ENCODE measurements around the gene PPFIA1.

PPFIA1 gene

DNA sequence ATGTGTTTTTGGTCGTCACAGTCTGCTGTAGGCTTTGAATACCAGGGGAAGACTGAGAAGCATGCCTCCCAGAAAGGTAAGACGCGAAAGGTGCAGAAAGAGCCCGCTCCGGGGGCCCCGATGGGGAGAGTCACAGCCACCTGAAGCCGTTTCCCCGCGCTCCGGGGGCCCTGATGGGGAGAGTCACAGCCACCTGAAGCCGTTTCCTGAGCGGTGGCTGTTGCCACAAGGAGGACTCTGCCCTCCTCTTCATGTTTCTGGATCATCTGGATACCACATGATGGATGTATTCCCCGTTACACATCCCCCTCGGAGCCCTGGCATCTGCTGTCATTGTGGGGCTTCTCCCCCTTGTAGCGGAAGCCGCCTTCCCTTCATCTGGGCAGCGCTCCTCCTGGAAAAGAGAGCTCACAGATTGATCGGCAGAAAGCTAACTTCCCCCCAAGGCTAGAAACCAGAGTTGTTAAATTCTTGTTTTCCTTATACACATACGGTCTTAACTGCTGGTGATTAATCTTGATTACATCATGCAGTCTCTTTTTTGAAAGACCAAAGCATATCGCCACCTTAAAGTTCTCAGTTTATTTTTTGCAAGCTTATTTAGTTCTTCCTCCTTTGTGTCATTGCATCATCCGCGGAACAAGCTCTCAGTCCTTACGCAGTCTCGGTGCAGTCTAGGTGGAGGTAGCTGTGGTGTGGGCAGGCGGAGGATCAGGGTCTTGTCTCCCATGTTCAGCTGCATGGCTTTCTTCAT, 145.3 kb downstream of the PPFIA1 start:
- DNase-seq (ENCODE audit: low spot score), result no peak

DNA sequence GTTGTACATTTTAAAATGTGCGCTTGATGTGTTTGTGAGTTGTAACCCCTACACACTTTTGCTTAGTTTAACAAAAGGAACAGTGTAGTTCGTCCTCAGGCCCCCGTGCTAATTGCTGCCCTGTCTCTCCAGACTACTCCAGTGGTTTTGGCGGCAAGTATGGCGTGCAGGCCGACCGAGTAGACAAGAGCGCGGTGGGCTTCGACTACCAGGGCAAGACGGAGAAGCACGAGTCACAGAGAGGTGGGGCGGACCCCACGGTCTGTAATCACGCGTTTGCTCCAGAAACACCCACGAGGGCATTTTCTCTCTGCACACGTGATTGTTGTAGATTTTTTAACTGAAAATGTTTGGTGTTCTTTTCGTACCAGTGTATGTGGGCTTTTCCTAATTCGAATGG, 146.4 kb downstream of the PPFIA1 start:
- DNase-seq (ENCODE audit: low spot score), result no peak

DNA sequence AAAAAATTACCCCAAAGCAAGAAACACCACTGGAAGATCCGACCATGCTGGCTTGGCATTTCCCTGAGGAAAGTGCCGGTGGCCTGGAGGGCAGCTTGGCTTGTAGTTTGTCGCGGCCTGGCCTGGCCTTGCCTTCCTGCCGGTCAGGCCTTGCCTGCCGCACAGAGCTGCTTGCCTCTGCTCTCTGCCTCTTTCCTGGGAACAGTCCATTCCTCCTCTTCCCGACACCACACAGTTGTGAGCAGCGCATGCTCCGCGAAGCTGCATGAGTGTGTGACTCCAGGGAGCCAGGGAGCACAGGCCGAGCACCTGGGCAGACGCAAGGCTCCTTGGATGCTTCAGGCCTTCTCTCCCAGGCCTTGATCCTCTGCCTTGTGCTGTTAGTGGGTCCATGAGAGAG, 147.6 kb downstream of the PPFIA1 start:
- DNase-seq (ENCODE audit: low spot score), result no peak

DNA sequence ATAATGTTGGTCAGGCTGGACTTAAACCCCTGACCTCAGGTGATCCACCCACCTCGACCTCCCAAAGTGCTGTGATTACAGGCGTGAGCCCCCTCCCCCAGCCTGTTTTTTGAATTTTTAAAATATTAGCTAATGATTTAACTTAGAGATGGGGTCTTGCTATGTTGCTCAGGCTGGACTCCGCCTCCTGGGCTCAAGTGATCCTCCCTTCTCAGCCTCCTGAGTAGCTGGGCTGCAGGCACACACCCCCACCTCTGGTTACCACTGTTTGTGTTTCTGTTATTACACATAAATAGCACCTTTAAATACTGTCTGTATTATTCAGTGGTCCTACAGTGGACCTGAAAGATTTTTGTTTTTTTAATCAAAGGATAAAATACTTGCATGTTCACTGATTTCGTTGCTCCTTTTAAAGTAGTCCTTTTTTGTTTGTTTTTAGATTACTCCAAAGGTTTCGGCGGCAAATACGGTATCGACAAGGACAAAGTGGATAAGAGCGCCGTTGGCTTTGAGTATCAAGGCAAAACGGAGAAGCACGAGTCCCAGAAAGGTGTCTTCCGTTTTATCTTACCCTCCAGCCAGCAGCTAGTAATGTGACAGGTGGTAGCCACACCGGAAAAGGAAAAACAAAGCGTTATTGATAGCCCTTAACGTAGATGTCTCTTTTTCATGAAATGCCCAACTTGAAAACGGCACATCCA, 149.0 kb downstream of the PPFIA1 start:
- DNase-seq (ENCODE audit: low spot score), result no peak

DNA sequence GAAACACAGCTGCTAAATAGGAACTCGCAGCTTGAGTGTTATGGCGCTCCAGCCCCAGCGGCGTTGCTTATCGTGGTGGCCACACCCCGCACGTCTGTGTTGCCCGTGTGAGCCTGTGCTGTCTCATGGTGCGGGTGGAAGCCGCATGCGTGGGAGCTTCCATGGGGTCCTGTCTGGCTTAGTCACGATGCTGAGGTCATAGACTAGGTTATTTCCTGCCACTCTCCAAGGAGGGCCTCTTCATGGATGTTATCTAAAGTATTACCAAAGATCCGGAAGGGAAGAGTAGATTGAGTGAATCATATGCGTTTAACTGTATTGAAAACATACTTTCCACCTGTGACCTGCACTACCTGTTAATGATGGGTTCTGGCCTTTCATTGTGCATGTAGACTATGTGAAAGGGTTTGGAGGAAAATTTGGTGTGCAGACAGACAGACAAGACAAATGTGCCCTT, 149.5 kb downstream of the PPFIA1 start:
- no peak for DNase-seq (ENCODE audit: low spot score)

DNA sequence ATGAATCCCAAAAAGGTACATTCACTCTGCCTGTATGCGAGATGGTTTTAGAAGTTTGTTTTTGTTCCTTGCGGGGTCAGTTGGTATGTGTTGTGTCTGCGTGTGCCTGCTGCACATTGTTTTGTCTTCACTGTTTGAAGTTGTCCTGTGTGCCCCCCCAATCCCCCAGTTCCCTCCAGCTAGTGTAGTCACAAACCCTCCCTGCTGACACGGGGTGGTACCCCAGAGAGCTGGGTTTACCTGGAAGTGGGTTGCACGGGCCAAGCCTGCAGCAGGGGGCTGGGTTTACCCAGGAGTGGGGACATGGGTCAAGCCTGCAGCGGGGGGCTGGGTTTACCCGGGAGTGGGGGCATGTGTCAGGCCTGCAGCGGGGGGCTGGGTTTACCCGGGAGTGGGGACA, 150.0 kb downstream of the PPFIA1 start:
- no peak for DNase-seq (ENCODE audit: low spot score)

DNA sequence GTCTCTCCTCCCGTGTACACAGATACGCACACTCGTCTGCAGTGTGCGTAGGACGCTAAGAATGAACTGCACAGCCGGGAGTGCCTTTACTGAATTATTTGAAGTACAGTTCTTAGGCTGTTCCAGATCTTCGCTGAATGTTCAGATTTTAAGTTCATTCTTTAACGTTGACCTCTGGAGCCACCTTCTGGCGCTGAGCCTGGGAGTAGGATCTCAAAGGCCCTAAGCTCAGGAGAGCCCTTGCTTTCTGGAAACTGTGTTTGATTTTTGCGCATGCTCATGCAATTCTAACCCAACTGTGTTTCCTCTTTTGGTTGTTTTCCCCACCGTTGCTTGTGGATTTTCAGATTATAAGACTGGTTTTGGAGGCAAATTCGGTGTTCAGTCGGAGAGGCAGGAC, 150.6 kb downstream of the PPFIA1 start:
- no peak for DNase-seq (ENCODE audit: low spot score)

DNA sequence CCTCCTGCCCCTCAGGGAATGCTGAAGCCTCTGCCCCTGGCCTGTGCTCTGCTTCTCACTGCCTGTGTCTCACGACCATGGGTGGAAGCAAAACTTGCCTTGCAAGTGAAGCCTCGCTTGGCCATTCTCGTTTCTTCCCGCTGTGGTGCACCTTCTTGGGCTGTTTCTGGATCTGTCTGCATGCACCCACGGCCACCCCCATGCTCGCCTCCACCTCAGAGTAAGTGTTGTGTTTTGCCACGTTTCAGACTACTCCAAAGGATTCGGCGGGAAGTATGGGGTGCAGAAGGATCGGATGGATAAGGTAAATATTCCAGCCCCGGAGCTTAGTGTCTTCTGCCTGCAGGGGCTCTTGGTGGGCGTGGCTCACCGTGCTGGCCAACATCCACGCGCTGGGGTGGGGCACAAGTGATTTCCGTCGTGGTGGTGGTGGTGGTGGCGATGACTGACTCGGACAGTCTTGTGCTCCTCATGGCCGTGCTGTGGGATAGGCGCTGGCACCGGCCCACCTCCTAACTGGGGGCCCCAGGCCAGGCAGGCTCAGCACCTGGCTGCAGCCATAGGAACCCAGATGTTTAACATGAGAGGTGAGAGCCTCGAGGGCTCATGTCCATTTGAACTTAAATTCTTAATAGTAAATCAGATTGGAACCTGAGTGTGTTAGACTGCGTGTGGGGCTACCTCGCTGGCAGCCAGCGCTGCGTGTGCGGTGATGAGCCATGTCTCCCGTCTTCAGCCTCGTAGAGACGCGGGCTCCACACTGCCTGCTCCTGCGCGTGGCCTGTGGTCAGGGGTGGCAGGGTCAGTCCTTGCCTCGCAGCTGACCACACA, 152.4 kb downstream of the PPFIA1 start:
- no peak for DNase-seq (ENCODE audit: low spot score)

DNA sequence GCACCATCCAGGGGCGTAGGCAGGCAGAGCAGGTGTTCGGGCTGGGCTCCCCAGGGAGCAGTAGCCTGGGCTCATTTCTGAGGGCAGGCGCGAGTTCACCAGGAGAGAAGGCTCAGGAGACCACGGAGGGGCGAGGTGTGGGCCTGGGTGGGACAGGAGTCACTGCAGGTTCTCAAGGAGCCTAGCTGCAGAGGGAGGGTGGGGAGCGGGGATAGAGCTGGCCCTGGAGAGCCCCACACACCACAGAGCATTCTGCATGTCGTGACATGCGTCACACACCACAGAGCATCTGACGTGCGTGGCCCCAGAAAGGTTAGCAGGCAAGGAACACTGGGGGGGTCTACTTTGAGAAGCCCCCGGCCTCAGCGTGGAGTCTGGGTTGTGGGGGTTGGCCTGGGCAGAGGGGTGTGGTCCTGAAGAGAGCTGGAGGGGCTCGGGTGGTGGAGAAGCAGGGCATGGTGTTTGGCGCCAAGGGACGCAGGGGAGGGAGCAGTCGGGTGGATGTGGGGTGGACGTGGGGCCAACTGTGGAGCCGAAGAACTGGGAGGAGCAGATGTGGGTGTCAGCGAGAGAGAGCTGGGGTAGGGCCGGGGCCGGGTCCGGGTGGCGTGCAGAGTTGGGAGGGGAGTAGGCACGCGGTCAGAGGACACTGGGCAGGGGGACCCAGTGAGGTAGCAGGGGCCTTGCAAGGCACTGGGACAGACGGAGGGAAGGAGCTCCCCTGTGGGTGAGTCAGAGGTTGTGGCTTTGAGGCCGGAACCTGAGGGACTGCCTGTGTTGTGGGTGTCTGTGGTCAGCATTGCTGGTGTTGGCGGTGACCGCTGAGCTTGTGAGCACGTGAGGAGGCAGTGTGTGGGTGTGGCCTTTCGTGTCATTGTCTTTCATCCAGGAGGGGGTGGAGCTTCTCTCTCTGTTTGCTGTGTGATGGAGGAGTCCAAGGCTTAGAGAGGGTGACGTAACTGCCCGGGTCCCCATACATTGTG, 153.3 kb downstream of the PPFIA1 start:
- DNase-seq (ENCODE audit: low spot score), result no peak

DNA sequence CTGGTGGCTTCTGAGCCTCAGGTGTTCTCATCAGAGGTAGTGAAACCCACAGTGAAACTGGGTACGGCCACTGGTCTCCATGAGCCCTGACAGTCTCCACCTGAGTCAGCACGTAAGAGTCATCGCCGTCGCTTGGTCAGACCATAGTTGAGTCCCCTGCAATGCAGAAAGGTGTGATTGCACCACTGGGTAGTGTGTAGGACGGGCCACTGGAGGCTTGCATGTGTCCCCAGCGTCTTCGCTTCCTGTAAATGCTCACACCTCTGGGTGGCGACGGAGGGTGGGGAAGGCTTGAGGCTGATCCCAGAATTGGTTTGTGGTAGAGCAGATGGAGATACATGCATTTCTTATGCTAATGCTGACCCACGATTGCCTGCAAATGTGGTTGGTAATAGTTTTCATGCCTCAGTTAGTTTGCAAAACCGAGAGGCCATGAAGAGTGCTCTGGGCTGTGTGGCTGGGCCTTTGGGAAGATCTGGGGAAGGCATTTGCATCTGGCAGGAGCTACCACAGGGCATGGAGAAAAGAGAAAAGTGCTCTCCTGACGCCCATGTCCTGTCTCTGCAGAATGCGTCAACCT, 154.4 kb downstream of the PPFIA1 start:
- DNase-seq (ENCODE audit: low spot score), result no peak

DNA sequence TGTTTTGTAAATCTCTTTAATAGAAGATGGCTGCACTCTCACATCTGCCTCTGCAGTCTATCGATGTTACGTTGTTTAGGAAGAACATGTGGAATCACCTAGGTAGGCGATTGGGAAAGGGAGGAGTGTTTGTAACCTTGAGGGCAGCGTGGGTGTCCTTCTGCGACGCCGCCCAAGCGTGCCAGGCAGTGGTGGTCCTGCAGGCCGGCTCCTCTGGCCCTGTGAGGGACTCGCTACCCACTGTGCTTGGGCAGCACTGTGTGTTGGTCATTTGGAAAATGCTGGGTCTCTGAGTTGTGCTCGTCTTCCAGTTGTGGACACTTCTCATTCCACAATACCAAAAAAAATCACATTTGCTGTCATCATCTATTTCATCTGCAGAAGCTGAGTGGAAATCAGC, 156.9 kb downstream of the PPFIA1 start:
- no peak for DNase-seq (ENCODE audit: low spot score)

DNA sequence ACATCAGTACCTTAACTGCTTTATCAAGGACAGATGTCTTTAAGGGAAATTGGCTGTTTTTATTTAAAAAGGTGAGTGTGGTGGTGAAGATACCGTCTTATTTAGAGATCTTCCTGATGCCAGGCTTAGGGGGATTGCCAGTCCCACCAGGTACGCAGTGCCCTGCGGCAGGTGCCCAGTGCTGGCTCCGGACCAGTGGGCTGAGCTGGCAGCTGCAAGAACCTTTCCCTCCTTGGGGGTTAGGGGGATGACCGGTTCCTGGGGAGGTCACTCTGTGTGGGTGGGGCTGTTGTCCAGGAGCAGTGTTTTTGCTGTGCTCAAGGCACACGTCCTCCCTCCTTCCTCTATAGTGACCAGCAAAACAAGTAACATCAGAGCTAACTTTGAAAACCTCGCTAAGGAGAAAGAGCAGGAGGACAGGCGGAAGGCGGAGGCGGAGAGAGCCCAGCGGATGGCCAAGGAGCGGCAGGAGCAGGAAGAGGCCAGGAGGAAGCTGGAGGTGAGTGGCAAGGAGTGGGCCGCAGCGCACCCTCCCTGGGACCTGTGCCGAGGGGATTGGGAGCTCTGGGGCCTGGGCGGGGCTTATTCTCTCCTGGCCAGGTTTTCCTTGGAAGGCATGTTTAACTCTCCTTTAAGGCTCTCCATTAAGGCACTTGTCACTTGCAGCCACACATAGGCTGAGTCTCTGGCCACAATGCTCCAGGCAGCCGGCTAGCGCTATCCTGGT, 158.4 kb downstream of the PPFIA1 start:
- no peak for DNase-seq (ENCODE audit: low spot score)

DNA sequence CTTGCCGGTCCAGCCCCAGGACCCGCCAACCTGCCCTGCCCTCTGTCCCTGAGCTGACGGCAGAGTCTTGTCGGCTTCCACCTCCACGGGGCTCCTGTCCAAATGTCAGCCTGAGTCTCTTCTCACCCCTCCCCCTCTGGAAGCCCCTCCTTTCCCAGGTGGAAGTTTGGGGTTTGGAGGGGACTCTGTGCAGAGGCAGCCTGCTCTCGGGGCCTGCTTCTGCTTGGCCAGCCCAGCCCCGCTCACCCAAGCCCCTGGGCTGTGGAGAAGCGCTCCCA, 158.9 kb downstream of the PPFIA1 start:
- no peak for DNase-seq (ENCODE audit: low spot score)

DNA sequence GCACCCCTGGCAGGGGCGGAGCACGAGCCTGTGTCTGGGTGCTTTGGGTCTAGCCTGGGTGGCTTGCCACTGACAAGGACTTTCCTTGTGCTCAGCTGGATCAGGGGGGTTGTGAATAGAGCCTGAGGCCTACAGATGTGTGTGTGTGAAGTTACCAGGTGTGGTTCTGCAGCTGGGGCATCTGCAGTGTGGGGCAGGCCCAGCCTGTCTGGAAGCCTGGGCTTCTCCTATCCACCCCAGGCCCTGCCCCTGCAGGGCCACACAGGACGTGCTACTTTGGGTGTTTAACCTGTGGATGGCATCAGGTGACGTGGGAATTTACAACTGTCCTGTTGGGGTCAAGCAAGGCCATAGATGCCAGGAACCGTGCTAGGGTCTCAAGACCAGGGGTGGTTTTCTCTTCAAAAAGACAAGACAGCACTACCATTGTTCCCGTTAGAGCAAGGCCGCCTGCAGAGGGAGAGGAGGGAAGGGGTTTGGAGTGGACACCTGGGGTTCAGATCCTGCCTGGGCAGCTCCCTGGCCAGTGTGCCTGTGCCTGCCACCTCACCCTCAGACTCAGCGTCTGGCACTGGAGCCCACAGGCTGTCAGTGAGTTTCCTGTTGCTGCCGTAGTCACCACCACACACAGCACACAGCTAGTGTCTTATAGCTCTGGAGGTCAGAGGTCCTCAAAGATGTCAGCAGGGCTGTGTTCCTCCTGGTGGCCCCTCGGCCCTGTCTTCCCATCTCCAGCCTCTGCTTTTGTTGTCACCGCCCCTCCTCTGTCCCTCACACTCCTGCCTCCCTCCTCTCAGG, 159.4 kb downstream of the PPFIA1 start:
- no peak for DNase-seq (ENCODE audit: low spot score)

DNA sequence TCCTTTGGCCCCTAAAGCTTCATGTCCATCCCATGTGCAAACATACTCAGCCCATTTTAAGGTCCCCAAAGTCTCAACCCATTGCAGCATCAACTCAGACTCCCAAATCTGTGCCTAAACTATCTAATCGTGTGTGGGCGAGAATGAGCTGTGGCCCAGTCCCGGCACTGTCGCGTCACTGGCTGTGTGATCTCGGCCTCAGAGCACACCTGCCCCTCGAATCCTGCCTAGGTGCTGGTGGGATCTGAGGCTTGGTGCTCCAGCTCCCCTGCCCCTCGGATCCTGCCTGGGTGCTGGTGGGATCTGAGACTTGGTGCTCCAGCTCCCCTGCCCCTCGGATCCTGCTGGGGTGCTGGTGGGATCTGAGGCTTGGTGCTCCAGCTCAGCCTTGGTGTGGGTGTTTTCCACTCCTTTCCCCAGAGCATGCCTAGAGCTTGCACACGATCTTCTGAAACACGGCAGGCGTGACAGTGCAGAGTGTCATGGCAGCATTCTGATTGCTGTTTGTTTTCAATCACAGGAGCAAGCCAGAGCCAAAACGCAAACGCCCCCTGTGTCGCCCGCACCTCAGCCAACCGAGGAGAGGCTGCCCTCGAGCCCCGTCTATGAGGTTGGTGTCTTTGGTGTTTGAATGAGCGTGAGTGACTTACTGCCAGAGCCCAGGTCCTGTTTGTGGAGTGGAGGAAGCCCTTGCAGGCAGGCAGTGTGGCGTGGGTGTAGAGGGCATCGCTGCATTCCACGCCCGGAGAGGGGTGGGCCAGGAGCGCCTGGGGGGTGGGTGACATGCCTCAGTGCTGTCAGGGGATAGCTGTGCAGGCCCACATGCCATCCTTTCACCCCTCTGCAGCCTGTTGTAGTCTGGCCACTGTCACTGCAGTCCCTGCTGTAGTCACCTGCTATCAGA, 160.4 kb downstream of the PPFIA1 start:
- DNase-seq (ENCODE audit: low spot score), result no peak

DNA sequence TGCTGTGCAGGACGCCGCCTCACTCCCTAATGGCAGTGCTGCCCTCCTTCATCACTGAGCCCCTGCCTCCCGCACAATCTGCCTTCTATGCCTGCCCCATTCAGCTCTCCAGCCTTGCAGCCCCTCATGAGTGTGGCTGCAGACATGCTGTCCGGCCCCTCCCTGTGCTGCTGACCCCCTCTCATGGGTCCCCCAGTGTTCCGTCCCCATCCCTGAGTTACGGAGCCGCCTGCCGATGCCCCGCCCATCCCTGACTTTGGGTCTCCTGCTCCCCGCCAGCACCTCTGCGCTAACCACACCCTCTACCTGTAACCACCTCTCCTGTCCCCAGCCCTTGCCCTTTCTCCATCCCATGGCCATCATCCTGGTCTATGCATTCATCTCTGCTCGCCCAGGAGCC, 161.1 kb downstream of the PPFIA1 start:
- DNase-seq (ENCODE audit: low spot score), result no peak

DNA sequence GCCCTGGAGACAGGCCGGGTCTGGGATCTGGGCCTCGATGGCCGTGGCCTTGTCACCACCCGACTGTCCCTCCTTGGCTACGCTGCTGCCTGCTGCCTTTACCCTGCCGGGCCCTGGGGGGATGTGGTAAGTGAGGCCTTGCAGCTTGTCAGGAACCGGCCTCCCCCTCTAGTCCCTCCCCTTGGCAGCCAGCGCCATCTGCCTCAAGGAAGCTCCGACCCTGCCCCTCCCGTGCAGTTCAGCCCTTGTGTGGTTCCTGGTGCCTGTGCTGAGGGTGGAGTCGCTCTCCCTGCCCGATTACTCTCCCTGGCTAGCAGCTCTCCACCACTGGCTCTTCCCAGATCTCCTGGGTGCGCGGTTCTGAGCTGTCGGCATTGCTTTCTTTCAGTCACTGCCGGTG, 161.6 kb downstream of the PPFIA1 start:
- DNase-seq (ENCODE audit: low spot score), result no peak

DNA sequence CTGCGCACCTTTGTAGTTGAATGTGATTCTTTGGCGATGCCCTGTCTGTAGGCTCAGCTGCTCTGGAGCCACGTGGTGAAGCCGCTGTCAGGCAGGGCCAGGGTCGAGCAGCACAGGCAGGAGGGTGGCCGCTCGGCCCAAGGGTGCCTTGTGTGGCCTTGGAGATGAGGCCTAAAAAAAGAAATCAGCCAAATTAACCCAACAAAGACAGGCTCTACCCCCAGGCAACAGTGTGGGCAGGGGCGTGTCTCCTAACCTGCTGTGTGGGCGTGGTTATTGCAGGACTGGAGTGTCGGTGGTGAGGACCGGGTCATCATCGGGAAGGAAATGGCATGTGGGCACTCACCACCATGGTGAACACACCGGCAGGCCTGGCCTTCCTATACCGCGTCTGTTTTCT, 162.1 kb downstream of the PPFIA1 start:
- no peak for DNase-seq (ENCODE audit: low spot score)

DNA sequence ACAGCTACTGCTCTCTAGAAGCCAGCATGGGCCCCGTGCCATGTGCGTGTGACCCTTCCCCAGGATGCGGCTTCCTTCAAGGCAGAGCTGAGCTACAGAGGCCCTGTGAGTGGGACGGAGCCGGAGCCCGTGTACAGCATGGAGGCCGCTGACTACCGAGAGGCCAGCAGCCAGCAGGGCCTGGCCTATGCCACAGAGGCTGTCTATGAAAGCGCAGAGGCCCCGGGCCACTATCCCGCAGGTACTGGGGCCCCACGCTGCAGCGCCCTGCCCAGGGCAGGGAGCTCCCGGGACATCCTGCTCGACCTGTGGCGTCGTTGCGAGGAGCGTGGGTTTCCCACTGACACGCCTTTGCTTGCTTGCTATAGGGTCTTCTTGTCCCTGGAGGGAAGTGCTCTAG, 162.5 kb downstream of the PPFIA1 start:
- no peak for DNase-seq (ENCODE audit: low spot score)
